Stimulated activated CD4-positive, alpha-beta T cell treated with anti-CD3 and anti-CD28 coated beads, Interleukin-1b, Interleukin-23, amount 100 ng/mL, for 1 hour (primary cell): ENCODE data around the gene TEAD3.
A peak's percentile ranks its signal among the peaks of the same experiment; 100 is the strongest.

Source experiments
- DNase-seq, 2 donors: peaks; one replicate each; pipeline ENCODE4 v3.0.0-alpha.2; 2020; ENCODE audit warnings: low read depth in 2 of 2

TEAD3 gene

DNA sequence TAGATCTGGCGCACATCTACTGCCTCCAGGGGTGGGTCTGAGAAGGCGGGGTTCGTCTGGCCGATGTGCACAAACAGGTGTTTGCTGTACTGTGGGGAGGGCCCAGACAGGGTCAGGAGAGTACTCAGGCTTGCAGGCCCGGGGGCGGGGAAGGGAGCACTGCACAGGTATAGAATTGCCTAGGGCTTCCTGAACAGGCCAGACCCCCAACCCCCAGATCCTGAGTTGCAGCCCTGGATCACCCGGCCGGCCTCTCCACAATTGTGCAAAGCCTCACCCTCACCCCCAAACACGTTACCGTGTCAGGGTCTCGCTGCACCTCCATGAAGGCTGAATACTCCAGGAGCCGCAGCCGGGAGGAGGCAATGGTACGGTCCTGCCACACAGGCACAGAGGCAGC is 20.9 kb downstream of the TEAD3 start:
- DNase-seq: no peak

DNA sequence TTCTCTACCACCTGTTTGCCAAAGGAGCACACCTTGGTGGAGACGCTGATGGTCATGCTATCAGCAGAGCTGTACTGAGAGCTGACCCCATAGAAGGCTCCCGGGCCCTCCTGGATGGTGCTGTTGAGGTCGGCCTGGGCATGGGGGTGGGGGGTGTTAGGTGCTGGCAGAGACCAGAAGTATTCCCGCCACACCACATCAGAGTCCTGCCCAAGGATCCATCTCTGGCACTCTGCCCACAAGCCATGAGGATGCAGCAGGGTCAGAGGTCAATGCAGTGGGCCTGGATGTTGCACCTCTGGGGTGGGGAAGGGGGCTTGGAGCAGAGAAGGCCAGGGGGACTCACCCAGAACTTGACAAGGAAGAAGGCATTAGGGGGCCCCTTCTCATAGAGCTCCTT is 21.3 kb downstream of the TEAD3 start:
- DNase-seq: no peak

DNA sequence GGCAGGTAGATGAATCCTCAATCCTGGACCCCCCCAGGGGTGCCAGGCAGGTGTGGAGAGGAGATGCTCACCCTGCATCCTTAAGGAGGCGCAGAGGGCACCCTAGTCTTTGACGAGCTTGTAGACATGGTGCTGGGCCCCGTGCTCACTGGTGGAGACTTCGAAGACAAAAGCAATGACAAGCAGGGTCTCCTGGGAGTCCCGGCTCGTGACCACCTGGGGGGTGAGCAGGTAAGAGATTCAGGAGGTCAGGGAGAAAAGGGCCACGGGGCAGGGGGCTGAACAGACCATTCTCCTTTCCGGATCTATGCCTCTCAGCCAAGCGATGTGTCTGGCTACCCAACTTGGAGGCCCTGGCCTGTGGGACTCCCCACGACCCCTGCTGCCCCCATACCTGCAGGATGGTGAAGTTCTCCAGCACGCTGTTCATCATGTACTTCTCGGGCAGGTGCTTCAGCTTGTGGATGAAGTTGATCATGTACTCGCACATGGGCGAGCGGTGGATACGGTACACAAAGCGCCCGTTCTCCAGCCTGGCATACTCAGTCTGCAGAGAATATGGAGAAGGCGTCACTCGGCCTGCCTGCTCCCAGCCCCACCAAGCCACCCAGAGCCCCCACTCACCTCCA is 21.8 kb downstream of the TEAD3 start:
- no peak for DNase-seq

DNA sequence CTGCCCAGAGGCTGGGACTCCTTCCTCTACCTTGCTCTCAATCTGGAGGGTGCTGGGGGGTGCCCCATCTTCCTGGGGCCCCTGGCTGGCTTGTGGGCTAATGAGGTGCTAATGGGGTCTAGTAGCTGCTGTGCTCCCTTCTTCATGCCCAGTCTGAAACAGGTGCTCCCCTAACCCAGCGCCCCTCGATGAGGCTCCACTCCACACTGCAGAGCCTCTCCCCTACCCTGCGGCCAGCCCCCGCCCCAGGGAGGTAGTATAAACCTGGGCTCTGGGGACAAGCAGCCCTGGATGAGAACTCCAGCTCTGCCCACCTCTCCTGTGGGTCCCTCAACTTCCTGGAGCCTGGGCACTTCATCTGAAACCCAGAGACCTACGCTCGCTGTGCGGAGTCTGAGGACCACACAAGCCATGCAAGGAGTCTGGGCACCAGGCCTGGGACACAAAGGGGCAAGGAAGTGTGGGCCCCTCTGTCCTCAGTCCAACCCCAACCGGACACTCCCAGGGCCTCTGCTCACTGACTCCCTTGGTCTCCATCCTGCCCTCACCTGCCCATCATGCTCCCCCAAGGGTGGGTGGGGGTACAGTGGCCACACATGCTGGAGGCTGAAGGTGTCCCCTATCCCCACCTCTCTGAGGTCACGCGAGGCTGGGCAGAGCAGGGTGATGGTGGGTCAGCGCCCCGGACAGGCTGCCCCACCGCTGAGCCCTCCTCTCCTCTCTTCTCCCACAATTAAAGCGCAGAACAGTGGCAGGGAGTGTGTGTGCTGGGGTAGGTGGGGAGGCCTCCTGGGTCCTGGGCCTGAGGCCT is 22.5 kb downstream of the TEAD3 start:
- DNase-seq: no peak

DNA sequence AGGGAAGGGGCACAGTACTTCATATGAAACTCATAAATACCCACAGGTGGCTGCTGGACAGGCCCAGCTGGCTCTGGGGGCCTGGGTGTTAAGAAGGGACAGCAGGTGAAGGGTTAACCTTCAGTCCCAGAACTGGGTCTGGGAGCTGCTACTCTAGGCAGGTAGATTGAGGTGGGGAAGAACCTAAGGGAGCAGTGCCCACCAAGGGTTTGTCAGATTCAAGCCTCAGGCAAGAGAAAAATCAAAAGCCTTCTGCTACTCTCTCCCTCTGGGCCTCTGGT is 23.1 kb downstream of the TEAD3 start:
- no peak for DNase-seq

DNA sequence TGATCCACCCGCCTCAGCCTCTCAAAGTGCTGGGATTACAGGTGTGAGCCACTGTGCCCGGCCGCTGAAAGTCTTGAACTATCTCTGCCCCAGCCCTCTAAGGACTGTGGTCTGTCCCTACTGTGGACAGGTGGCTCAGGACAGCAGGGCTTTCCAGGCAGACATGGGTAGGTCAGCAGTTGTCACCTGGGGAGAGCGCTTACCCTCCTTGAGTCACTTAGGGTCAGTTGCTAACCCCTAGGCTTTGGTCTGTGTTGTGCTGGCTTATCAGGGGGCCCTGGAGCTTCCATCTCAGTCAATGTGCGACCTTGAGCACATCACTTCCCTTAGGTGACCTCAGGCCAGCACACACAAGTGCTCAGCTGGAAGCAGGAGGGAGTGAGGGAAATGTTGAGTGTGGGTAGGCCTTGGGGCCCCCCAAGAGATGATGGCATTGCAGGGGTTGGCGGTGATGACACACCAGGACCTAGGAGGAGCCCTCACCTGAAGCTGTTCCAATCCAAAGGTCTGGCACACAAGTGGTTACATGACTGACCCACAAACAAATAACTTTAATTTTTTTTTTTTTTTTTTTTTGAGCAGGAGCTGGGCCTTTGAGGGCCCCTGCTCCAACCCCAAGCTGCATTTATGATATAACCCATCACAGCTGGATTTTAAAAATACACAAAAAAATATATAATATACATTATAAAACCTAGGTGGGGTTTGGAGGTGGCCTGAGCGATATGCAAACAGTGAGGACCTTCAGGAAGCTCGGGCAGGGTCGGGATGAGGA is 23.6 kb downstream of the TEAD3 start:
- DNase-seq: no peak

DNA sequence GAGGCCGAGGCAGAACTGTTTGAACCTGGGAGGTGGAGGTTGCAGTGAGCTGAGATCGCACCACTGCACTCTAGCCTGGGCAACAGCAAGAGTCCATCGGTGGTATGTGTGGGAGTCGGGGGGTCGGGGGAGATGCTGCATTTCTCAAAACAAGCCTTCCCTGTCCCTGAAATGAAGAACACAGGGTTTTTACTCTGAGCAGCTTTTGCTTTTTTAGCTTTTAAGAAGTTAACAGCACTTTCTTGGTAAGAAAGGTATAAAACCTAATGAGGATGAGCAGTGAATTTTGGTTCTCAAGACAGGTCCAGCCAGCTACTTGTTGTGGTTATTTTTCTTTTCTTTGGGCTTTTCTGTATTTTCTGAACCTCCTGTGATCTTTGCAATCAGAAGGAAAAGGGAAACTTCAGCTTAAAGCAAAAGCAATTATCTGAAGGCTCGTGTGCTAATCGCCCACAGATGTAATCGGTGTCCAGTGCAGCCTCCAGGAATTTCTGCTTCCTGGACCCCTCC is 25.0 kb downstream of the TEAD3 start:
- DNase-seq: no peak

DNA sequence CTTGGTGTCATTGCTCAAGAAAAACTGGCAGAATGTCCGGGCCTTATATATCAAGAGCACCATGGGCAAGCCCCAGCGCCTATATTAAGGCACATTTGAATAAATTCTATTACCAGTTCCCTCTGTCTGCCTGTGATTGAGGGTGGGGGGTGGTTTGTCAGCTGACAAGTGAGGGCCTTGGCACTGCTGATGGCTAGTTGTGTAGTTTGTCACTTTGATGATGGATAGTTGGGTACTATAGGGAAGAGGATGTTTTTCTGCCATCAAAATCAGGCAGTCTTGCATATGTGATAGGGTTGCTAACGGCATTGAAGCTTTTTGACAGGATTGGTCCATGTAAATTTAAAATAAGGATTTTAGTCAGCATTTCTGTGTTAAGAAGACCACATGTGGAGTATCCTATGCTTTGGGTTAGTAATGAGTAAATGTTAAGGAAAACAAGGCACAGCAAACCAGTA is 26.2 kb downstream of the TEAD3 start:
- no peak for DNase-seq

DNA sequence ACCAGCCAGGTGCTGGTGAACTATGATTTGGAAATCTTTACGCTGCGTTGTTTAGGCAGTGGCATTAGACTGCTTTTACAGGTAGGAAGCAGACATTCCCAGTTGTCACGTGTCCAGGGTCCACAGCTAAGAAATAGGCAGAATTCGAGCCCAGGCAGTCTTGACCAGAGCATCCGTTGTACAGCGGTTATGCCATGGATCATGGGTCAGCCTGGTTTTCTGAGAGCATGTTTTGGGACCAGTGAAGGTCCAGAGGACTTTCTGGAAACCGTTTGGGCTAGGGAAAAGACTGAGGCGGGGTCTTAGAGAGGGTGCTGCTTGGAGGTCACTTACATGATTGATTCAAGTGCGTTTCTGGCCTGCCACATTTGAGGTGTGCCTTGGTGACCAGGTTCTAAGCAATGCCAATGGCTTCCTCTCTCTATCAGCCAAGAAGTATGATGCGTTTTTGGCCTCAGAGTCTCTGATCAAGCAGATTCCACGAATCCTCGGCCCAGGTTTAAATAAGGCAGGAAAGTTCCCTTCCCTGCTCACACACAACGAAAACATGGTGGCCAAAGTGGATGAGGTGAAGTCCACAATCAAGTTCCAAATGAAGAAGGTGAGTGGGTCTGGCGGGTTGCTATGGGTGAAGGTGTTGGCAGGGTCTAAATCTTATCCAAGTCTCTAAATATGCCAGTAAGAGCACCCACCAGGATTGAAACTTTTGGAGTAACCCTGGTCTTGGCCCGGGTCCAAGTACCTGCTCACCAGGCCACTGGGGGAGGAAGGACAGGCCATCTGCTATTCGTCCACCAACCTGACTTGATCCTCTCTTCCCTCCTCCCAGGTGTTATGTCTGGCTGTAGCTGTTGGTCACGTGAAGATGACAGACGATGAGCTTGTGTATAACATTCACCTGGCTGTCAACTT is 26.9 kb downstream of the TEAD3 start:
- no peak for DNase-seq

DNA sequence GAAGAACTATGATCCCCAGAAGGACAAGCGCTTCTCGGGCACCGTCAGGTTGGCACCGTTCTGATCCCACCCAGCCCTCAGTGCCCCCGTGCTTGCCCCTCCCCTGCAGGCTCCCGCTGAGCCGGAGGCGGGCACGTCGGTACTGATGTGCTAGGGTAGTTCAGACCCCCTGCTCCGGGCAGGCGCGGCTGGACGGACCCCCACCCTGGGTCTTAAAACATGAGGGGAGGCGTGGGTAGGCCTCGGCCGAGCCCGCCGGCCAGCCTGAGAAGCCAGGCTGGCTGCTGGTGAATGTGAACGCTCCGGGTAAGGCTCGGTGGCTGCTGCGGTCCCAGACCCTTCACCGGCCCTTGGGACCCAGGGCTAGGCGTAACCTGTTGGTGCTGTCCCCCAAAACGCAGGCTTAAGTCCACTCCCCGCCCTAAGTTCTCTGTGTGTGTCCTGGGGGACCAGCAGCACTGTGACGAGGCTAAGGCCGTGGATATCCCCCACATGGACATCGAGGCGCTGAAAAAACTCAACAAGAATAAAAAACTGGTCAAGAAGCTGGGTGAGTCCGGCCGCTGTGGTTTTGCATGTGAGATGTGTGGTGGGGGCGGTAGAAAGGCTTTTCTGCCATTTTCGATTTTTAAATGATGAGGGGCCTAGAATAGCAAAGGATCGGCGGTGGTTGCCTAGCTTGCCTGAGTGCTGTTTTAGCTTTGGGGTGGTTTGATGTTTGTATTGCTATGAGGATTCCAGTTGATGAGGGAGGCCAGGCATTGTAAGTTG is 27.7 kb downstream of the TEAD3 start:
- DNase-seq: no peak

DNA sequence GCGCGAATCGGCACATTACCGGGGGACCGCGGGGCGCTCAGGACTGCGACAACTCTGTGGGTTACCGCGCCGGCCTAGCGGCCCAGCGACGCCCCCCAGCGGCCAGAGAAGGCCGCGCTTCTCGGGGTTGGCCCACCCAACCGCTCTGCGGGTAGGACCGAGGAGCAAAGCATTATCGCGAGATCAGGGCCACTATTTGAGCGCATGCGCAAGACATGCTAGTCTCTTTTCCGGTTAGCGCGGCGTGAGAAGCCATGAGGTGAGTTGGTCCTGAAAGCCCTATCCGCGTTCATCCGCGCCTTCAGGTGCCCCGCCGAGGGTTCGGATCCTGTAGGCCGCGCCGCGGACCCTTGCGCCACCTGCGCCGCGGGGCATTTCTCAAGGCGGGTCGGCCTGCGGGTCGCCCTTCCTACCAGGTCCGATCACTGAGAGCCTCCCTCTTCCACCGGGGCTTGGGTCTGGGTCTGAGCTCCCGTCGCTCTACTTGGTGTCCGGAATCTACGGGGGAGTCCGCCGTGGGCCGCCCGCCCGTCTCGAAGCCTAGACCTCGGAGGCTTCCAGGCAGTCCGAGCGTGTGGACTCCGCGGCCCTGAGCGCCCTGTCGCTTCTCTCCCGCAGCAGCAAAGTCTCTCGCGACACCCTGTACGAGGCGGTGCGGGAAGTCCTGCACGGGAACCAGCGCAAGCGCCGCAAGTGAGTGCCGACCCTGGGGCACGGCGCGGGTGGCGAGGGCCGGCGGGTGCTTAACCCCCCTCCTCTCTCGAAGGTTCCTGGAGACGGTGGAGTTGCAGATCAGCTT is 28.5 kb downstream of the TEAD3 start, which contains the start of gene RPL10A:
TSS of gene RPL10A (plus strand) at position 221 of the 799 bp plus-strand sequence. CDS start at position 255, 34 bp downstream.
- DNase-seq: peak; percentile 92

DNA sequence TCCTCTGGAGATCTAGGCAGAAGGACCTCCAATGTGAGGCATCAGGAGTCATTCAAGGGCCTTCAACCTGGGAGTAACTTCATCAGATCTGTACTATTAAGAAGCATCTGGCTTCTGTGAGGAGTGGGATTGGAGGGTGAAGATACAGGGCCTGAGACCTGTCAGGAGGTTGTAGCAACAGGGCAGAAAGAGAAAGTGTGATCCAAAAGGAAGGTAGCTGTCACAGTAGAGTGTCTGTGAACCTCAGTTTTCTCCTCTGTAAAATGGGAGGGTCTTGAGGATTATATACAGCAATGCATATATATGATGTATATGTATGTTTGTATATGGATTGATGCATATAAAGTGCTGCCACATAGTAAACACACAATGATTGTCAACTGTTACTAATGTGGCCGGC is 31.2 kb downstream of the TEAD3 start:
- DNase-seq: no peak

DNA sequence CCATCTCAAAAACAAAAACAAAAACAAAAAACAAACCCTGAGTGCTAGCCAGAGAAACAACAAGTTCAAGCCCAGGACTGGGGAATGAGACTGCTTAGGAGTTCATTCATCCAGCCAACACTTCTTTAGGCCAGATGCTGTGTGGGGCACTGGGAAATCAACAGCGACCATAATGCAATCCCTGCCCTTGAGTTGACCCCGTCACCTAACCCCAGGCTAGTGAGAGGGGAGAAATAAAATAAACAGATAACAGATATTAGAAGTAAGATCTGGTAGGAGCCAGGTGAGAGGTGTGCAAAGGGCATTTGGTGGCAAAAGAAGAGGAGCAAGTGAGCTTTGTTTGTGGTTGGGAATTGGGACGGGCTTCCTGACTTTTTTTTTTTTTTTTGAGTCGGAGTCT is 33.6 kb downstream of the TEAD3 start:
- DNase-seq: no peak

DNA sequence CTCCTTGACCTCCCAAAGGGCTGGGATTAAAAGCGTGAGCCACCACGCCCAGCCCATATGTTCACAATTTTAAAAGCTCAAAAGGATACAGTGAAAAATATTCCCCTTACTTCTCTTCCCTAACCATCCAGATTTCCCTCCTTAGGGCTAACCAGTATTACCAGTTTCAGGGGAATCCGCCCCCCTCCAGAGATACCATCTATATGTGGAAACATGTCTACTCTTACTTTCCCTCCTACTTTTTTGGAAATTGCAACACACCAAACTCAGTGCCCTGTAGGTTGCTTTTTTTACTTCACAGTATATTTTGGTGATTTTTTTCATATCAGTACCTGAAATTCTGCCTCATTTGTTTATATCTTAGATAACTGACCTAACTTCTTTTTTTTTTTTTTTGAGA is 35.6 kb downstream of the TEAD3 start:
- no peak for DNase-seq

DNA sequence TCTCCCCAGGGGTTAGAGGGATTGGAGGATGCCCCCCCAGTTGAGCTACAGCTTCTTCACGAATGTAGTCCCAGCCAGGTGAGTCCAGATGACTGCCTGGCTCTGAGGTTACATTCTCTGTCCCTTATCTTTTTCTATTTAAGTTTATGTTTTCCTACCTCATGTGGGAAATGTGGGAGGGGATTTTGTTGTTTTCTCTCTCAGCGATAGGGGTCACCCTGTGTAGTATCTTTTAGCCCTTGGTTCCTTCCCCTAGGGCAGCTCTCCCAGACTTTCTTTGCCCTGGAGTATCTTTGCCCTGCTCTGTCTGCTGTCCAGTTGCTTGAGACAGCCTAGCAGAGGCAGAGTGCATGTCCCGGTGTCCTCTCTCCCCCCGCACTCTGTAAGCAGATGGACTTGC is 39.0 kb downstream of the TEAD3 start:
- DNase-seq: no peak

DNA sequence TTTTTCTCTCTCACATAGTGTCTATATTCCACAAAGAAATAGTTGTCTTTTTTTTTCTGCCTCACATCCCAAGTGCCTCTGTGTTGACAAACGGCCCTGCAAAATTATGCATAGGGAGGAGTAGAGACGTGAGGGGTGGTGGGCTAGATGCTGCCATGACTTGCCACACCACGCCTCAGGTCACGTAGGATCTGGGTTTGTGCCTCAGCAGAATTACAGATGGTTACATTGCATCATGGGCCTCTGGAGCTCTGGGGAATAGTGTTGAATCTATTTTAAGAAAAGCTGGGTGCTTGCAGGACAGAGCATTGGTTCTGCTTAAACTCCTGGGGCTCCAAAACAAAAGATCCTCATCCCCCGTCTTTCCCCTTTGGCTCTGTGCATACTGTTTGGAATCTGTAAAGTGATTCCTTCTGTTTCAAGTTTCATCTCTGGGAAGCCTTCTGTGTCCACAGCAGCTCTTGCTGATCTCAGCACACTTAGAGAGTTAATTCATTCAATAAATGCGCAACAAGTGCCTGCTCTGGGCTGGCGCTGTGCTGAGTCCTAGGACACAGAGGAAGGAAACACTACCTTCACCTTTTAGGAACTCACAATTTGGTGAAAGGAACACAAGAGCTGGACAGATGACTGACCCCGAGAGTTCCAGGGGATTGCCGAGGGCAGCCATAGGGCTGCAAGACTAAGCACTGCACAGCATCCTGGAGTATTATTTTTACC is 42.3 kb downstream of the TEAD3 start:
- DNase-seq: no peak

DNA sequence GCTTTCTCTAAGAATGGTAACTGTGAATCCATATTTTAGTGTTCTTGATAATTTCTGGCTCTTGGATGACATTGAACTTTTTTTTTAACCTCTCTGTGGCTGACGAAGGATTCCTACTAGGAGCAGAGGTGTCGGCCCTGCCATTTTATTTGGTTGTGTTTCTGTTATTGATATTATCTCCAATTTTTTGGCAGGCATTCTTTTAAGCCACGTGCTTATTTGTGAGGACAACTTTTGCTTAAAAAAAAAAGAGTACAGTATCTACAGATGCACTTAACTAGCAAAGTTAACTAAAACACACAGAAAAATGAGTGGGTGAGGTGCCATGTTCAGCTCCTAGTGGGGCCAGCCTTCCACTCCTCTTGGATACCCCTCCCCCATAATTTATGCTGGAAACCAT is 43.6 kb downstream of the TEAD3 start:
- no peak for DNase-seq

DNA sequence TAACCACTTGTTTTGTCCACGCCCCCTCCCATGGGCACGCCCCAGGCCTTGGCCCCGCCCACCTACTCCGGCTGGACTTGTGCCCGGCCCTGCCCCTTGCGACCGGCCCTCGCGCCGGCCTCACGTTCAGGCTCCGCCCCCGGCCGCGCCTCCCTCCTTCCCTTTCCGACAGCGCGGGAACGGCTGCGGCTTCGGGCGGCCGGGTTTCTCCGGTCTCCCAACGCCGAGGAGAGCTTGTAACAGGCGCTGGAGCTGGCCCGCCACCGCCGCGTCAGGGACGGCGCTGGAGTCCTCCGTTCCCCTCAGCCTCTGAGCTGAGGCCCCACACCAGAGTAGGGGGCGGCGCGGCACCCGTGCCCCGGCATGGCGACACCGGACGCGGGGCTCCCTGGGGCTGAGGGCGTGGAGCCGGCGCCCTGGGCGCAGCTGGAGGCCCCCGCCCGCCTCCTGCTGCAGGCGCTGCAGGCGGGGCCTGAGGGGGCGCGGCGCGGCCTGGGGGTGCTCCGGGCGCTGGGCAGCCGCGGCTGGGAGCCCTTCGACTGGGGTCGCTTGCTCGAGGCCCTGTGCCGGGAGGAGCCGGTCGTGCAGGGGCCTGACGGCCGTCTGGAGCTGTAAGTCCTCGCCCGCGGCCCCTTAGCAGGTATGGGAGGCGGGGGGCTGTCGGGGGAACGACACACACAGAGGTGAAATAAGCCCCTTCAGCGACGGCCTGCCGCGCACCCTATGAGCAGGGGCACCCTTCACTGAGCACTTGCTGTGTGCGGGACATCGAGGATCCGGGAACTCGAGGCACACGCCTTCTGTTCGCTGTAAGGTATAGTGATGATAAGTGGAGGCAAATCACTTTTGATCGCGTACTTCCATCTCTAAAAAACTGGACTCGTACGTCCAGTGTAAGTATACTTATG is 44.4 kb downstream of the TEAD3 start, which contains the start of gene FANCE:
TSS of gene FANCE (plus strand) at position 156 of the 908 bp plus-strand sequence. CDS start at position 364, 208 bp downstream.
- DNase-seq: peak; percentile 72 to 86
